ENCODE data around the gene CYP27B1.

The CYP27B1 gene

DNA sequence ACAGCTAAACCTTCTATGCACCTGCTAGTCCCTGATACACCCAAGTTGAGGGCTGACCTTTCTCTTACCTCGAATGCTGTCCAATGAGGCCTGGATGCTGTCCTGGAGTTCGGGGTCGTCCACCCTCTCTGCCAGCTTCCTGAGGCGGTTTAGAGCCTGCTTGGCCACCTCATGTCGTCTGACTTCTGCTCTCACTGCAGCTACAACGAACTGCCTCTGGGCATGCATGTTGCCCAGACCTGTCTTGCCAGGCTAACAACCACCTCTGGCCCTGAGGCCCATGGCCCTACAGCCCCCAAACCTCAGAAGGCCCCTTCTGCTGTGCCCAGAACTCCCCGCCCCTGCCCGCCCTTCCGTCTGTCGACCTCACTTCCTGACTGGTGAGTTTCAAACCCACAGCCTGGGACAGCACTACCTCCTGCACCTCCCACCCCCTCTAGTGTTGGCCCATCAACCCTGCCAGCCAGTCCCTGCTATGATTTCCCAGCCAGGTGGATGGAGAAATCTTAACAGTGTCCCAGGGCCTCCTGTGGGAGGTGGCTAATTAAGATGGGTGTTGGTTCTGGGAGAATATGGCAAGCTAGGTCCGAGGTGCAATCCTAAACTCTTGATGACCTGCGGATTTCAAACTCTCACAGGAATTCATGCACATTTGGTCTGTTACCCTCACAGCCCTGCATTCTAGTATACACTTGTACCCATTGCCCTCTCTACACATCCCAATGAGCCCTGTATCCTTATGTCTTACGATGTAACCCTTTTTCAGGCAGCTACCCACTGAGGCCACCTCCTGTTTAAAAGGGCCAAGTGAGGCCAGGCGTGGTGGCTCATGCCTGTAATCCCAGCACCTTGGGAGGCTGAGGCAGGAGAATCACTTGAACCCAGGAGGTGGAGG, 24.8 kb downstream of the CYP27B1 start:
- Histone ChIP-seq H3K9me3 (ENCODE audit: control insufficient read depth, insufficient read depth, low read length) (no peaks in the 10 kb centered on the region), H3K4me3 (ENCODE audit: low read depth, low read length) (peak overlapping the region; percentile 26), H3K9ac (ENCODE audit: low read depth, low read length) (no peak overlapping the region), H3K36me3 (ENCODE audit: control insufficient read depth, insufficient read depth, low read length) (peaks cover 5% of the 10 kb centered on the region), H3K4me1 (ENCODE audit: control insufficient read depth, insufficient read depth, low read length) (peaks cover 3% of the 10 kb centered on the region), H3K27me3 (ENCODE audit: control insufficient read depth, insufficient read depth, low read length) (peaks cover 51% of the 10 kb centered on the region)

- H3K9me3 ChIP-seq (ENCODE audit: control insufficient read depth, insufficient read depth, low read length), result no peaks in the 10 kb centered on the region
- no peak overlapping the region for H3K4me3 ChIP-seq (ENCODE audit: low read depth, low read length)
- no peaks in the 10 kb centered on the region for H3K36me3 ChIP-seq (ENCODE audit: control insufficient read depth, insufficient read depth, low read length)
- H3K9ac ChIP-seq (ENCODE audit: low read depth, low read length), result no peak overlapping the region
- peaks cover 6% of the 10 kb centered on the region for H3K4me1 ChIP-seq (ENCODE audit: control insufficient read depth, insufficient read depth, low read length)
- peaks cover 58% of the 10 kb centered on the region for H3K27me3 ChIP-seq (ENCODE audit: control insufficient read depth, insufficient read depth, low read length)
These were observed 25.5 kb downstream of the CYP27B1 start for GRCh38 chr12:57741413-57741789.

DNA sequence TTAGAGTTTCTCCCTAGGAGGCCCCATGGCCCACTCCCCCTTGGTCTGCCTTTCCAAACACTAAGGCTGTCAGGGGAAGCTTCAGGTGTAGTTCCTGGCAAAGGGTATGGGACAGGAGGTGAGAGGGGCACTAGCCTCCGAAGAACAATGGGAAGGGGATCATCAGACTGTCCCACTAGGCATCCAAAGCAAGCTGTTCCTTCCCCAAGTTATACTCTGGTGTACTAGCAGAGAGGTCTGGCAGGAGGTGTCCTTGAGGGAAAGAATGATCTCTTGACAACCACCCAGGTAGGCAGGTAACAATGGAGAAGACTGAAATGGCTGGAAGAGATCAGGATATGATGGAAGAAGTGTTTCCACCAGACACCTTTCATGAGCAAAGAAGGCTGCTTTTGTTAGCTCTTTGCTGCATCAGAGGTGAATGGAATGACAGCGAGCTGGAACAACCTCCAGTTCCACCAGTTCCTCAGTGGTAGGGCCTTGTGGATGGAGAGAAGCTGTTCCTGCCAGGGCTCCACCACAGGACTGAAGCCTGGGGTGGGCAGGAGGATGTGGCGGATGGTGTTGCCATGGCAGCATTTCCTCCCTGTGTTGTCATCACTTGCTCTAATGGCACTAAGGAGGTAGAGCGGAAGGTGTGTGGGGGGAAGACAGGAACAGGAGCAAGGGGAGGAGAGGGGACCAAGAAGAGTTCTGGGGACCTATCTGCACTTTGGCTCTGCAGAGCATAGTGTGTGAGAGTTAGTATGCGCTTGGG, 26.0 kb downstream of the CYP27B1 start:
- Histone ChIP-seq H3K27me3 (ENCODE audit: control insufficient read depth, insufficient read depth, low read length) (peaks cover 64% of the 10 kb centered on the region), H3K9me3 (ENCODE audit: control insufficient read depth, insufficient read depth, low read length) (no peaks in the 10 kb centered on the region), H3K4me1 (ENCODE audit: control insufficient read depth, insufficient read depth, low read length) (peaks cover 3% of the 10 kb centered on the region), H3K9ac (ENCODE audit: low read depth, low read length) (no peak overlapping the region), H3K36me3 (ENCODE audit: control insufficient read depth, insufficient read depth, low read length) (no peaks in the 10 kb centered on the region), H3K4me3 (ENCODE audit: low read depth, low read length) (no peak overlapping the region)

- Histone ChIP-seq H3K4me3 (ENCODE audit: low read depth, low read length) (peak overlapping the region; percentile 41), H3K4me1 (ENCODE audit: control insufficient read depth, insufficient read depth, low read length) (peaks cover 6% of the 10 kb centered on the region), H3K27me3 (ENCODE audit: control insufficient read depth, insufficient read depth, low read length) (peaks cover 72% of the 10 kb centered on the region), H3K9me3 (ENCODE audit: control insufficient read depth, insufficient read depth, low read length) (no peaks in the 10 kb centered on the region), H3K9ac (ENCODE audit: low read depth, low read length) (no peak overlapping the region), H3K36me3 (ENCODE audit: control insufficient read depth, insufficient read depth, low read length) (no peaks in the 10 kb centered on the region)
These were observed 26.9 kb downstream of the CYP27B1 start for GRCh38 chr12:57739914-57740538.

- Histone ChIP-seq H3K4me1 (ENCODE audit: control insufficient read depth, insufficient read depth, low read length) (peaks cover 6% of the 10 kb centered on the region), H3K4me3 (ENCODE audit: low read depth, low read length) (peak overlapping the region; percentile 41), H3K9me3 (ENCODE audit: control insufficient read depth, insufficient read depth, low read length) (no peaks in the 10 kb centered on the region), H3K9ac (ENCODE audit: low read depth, low read length) (no peak overlapping the region), H3K27me3 (ENCODE audit: control insufficient read depth, insufficient read depth, low read length) (peaks cover 78% of the 10 kb centered on the region), H3K36me3 (ENCODE audit: control insufficient read depth, insufficient read depth, low read length) (no peaks in the 10 kb centered on the region)
These were observed 27.5 kb downstream of the CYP27B1 start for GRCh38 chr12:57739387-57739786.

DNA sequence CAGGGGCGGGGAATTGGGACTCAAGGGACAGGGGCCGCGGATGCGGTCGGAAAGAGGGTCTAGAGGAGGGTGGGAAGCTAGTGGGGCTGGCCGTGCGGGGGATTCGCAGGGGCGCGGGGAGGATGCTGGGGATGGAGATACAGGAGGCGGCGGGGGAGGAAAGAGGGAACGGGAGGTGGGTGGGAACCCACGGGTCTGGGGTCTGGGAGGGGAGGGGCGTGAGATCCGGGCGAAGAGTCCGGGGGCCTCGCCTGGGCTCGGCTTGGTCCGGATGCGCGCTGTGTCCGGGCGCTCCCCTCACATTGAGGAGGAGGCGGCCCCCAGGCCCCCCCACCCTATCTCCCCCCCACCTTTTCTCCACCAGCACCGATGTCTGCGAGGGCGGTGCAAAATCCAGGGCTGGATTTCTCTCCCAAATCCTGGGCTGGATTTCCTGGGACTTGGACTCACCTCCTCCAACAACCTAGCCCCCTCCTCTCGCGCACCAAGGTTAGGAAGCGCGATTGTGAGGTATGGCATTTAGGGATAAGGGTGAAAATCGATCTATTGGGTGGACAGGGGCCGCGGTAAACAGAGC, 28.1 kb downstream of the CYP27B1 start, which contains the start of gene AGAP2:
Gene AGAP2, minus strand, starts transcription at position 82 of the 577 bp plus-strand sequence. CDS start 496 bp downstream, outside the sequence.
- Histone ChIP-seq H3K4me3 (ENCODE audit: low read depth, low read length) (peak within 1 kb of the TSS; percentile 41), H3K27me3 (ENCODE audit: control insufficient read depth, insufficient read depth, low read length) (peaks cover 84% of the 10 kb centered on the region), H3K4me1 (ENCODE audit: control insufficient read depth, insufficient read depth, low read length) (peaks cover 6% of the 10 kb centered on the region), H3K9me3 (ENCODE audit: control insufficient read depth, insufficient read depth, low read length) (no peaks in the 10 kb centered on the region), H3K9ac (ENCODE audit: low read depth, low read length) (no peak within 1 kb of the TSS), H3K36me3 (ENCODE audit: control insufficient read depth, insufficient read depth, low read length) (no peaks in the 10 kb centered on the region)

GRCh38 chr12:57737467-57738460, 29.1 kb downstream of the CYP27B1 start:
- H3K4me1 ChIP-seq (ENCODE audit: control insufficient read depth, insufficient read depth, low read length), result peaks cover 6% of the 10 kb centered on the region
- H3K27me3 ChIP-seq (ENCODE audit: control insufficient read depth, insufficient read depth, low read length), result peaks cover 90% of the 10 kb centered on the region
- H3K9ac ChIP-seq (ENCODE audit: low read depth, low read length), result no peak overlapping the region
- no peaks in the 10 kb centered on the region for H3K9me3 ChIP-seq (ENCODE audit: control insufficient read depth, insufficient read depth, low read length)
- no peaks in the 10 kb centered on the region for H3K36me3 ChIP-seq (ENCODE audit: control insufficient read depth, insufficient read depth, low read length)
- H3K4me3 ChIP-seq (ENCODE audit: low read depth, low read length), result peak overlapping the region; percentile 56

GRCh38 chr12:57736741-57737466, 30.0 kb downstream of the CYP27B1 start:
- peaks cover 6% of the 10 kb centered on the region for H3K4me1 ChIP-seq (ENCODE audit: control insufficient read depth, insufficient read depth, low read length)
- no peaks in the 10 kb centered on the region for H3K9me3 ChIP-seq (ENCODE audit: control insufficient read depth, insufficient read depth, low read length)
- H3K4me3 ChIP-seq (ENCODE audit: low read depth, low read length), result peak overlapping the region; percentile 56
- H3K27me3 ChIP-seq (ENCODE audit: control insufficient read depth, insufficient read depth, low read length), result peaks cover 93% of the 10 kb centered on the region
- H3K9ac ChIP-seq (ENCODE audit: low read depth, low read length), result no peak overlapping the region
- no peaks in the 10 kb centered on the region for H3K36me3 ChIP-seq (ENCODE audit: control insufficient read depth, insufficient read depth, low read length)

DNA sequence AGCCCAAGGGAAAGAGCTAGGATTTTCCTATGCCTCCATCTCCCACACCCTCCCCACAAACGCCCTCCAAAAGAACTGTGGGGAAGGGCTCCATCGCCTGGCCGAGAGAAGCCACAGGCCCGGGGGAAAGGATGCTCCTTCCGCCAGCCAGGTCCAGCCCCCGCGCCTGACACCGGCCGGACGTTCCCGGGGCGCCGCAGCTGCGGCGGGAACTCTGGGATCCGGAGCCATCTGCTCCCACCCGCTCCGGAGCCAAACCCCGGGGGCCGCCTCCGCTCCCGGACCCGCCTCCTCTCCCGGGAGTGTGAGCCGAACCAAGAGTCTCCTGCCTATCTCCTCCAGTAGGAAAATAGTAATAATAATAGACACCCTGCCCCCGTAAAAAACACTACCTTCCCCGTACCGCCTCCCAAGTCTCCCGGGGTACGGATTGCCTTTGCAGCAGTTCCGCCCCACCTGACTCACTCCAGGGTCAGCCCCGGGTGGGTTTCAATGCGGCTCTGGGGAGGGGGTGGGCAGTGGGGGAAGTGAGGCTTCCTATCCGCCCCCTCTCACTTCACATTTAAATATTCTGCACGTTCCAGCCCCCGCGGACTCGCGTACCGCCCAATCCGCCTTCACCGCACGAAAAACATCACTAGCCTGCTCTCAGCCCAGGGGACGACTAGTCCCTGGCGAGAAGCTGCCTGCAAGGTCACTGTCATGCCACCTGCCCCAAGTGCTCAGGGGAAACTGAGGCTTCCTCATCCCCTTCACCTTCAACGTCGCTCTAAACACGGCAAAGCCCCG, 30.7 kb downstream of the CYP27B1 start:
- no peaks in the 10 kb centered on the region for H3K9me3 ChIP-seq (ENCODE audit: control insufficient read depth, insufficient read depth, low read length)
- H3K4me1 ChIP-seq (ENCODE audit: control insufficient read depth, insufficient read depth, low read length), result peaks cover 6% of the 10 kb centered on the region
- H3K27me3 ChIP-seq (ENCODE audit: control insufficient read depth, insufficient read depth, low read length), result peaks cover 93% of the 10 kb centered on the region
- H3K36me3 ChIP-seq (ENCODE audit: control insufficient read depth, insufficient read depth, low read length), result no peaks in the 10 kb centered on the region
- H3K9ac ChIP-seq (ENCODE audit: low read depth, low read length), result no peak overlapping the region
- peak overlapping the region; percentile 56 for H3K4me3 ChIP-seq (ENCODE audit: low read depth, low read length)
